GM13977 (cell line): ENCODE data around the gene STOML2.

Experiments used
- DNase-seq: peaks from one replicate; pipeline ENCODE4 v3.0.0; 2012; ENCODE audit warnings: low spot score
- in situ Hi-C: fragments of 300-500 bp; cut with MboI; formaldehyde crosslinking; loops from one replicate; pipeline ENCODE4 v1.12.0; 2022; ENCODE audit warnings: low sequenced_read_pairs, low pct_unique_long_range_greater_than_20kb, mixed read lengths, inconsistent platforms; ENCODE audit not compliant: unreplicated experiment
- TF ChIP-seq, protein P1 (sequence below): IDR thresholded peaks from 2 replicates; pipeline ENCODE4 v1.5.1; 2012; ENCODE audit warnings: mild to moderate bottlenecking, control low read depth; ENCODE audit not compliant: insufficient read depth; ENCODE audit errors: extremely low read depth, missing control alignments

The STOML2 gene

GRCh38 chr9:35107297-35108290 lies 4.7 kb upstream of the STOML2 start:
- TF ChIP-seq, protein P1, sequence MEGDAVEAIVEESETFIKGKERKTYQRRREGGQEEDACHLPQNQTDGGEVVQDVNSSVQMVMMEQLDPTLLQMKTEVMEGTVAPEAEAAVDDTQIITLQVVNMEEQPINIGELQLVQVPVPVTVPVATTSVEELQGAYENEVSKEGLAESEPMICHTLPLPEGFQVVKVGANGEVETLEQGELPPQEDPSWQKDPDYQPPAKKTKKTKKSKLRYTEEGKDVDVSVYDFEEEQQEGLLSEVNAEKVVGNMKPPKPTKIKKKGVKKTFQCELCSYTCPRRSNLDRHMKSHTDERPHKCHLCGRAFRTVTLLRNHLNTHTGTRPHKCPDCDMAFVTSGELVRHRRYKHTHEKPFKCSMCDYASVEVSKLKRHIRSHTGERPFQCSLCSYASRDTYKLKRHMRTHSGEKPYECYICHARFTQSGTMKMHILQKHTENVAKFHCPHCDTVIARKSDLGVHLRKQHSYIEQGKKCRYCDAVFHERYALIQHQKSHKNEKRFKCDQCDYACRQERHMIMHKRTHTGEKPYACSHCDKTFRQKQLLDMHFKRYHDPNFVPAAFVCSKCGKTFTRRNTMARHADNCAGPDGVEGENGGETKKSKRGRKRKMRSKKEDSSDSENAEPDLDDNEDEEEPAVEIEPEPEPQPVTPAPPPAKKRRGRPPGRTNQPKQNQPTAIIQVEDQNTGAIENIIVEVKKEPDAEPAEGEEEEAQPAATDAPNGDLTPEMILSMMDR = no peak
- in situ Hi-C loops = no loop called here
- no peak for DNase-seq

DNA sequence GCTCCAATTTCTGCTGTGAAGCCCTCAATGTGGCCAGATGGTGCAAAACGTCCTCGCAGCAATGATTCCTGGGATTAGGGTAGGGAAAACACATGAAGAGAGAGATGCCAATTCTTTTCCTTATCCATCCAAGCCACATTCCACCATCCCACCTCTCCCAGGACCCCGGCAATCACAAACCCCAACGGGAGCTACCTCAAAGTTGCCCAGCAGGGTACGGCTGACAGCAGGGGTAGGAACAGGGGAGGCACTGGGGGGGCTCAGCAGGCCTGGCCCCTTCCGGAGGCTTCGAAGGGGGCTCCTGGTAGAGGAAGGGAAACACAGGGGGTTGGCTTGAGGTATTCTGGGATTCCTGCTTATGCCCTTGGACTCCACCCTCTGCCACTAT lies 3.4 kb upstream of the STOML2 start:
- peak; percentile 3 for DNase-seq
- TF ChIP-seq, protein P1 = no peak
- in situ Hi-C loops = no loop called here

GRCh38 chr9:35105571-35106342 lies 2.8 kb upstream of the STOML2 start:
- no peak for DNase-seq
- in situ Hi-C loops = no loop called here
- TF ChIP-seq, protein P1 = no peak

- no peak for DNase-seq
- TF ChIP-seq, protein P1 = no peak
- in situ Hi-C loops = no loop called here
Measured at GRCh38 chr9:35105126-35105525, 2.2 kb upstream of the STOML2 start.

GRCh38 chr9:35104586-35104985 lies 1.7 kb upstream of the STOML2 start:
- TF ChIP-seq, protein P1 = no peak
- DNase-seq = no peak
- in situ Hi-C loops = no loop called here

GRCh38 chr9:35103660-35104191 lies 795 bp upstream of the STOML2 start:
- no peak for DNase-seq
- TF ChIP-seq, protein P1 = no peak
- in situ Hi-C loops = no loop called here
